Suprapubic skin (tissue), 3 donors: Measurements from ENCODE around the gene KNL1.

Source experiments
- CTCF ChIP-seq, 2 donors: fragments of 200-600 bp in 1 of 2; fragments of 450-650 bp in 1 of 2; sonication (generic) in 1 of 2; IDR thresholded peaks; one replicate each; pipeline ENCODE4 v1.5.1; 2016 to 2019; ENCODE audit warnings: antibody characterized with exemption in 2 of 2, mild to moderate bottlenecking in 1 of 2, moderate library complexity in 1 of 2
- POLR2A ChIP-seq, 2 donors: fragments of 450-650 bp; IDR thresholded peaks; one replicate each; pipeline ENCODE4 v1.6.1; 2017; ENCODE audit warnings: antibody characterized with exemption in 2 of 2, mild to moderate bottlenecking in 2 of 2, moderate library complexity in 2 of 2

GRCh38 chr15:40639677-40640076 lies 45.6 kb downstream of the KNL1 start:
- no peak for TF ChIP-seq CTCF (IDR thresholded peaks at IDR 0.05)
- no peak for TF ChIP-seq POLR2A (IDR thresholded peaks at IDR 0.05)
